ENCODE data around the gene ZNF618. TPM values are rescaled to one million over a fixed set of nuclear protein-coding genes. Genes with fewer than 3 reads are reported as not detected.

ZNF618 gene
- total RNA-seq, 2 experiments from 2014 or later, result not detected

GRCh38 chr9:114031948-114032840, 156.1 kb downstream of the ZNF618 start:
- no peak overlapping the region for H3K4me3 ChIP-seq (ENCODE audit: low read depth, low read length, poor library complexity, severe bottlenecking)
- TF ChIP-seq CTCF (conservative IDR thresholded peaks at IDR 0.05; ENCODE audit: low read length) (no peak), EZH2phosphoT487 (IDR thresholded peaks at IDR 0.05; ENCODE audit: borderline replicate concordance, low read depth, low read length) (no peak)
- DNase-seq (ENCODE audit: low spot score), result no peak
- no peak overlapping the region for H2AFZ ChIP-seq (ENCODE audit: low read length)
- no peak overlapping the region for H3K4me2 ChIP-seq (ENCODE audit: low read length)
- BruUV-seq (replicated peaks), result no TSS peak
- CTCF ChIA-PET (ENCODE audit: unreplicated experiment), result no interaction called here
- no peaks in the 10 kb centered on the region for H3K4me1 ChIP-seq (ENCODE audit: insufficient read depth, low read length, poor library complexity, severe bottlenecking)
- POLR2A ChIA-PET, result no interaction called here
- H3K27ac ChIP-seq (ENCODE audit: low read depth, low read length, poor library complexity, severe bottlenecking), result no peak overlapping the region
- no peaks in the 10 kb centered on the region for H3K79me2 ChIP-seq (ENCODE audit: insufficient read depth, low read depth, low read length)
- intact Hi-C loops (cut with micrococcal nuclease; ENCODE audit: unreplicated experiment), result no loop called here
- no peaks in the 10 kb centered on the region for H4K20me1 ChIP-seq (ENCODE audit: insufficient read depth, low read length)
- H3K9me3 ChIP-seq (ENCODE audit: low read length), result no peaks in the 10 kb centered on the region
- no peaks in the 10 kb centered on the region for H3K9me2 ChIP-seq (ENCODE audit: insufficient read depth, low read length)
- H3K36me3 ChIP-seq (ENCODE audit: insufficient read depth, low read length), result no peaks in the 10 kb centered on the region

GRCh38 chr9:114033397-114034103, 157.4 kb downstream of the ZNF618 start:
- ChIA-PET POLR2A (no interaction called here), CTCF (ENCODE audit: unreplicated experiment) (no interaction called here)
- DNase-seq (ENCODE audit: low spot score), result peak; percentile 3
- no peak overlapping the region for H3K27ac ChIP-seq (ENCODE audit: low read depth, low read length, poor library complexity, severe bottlenecking)
- H3K9me2 ChIP-seq (ENCODE audit: insufficient read depth, low read length), result no peaks in the 10 kb centered on the region
- no peaks in the 10 kb centered on the region for H3K9me3 ChIP-seq (ENCODE audit: low read length)
- no TSS peak for BruUV-seq (replicated peaks)
- no peak overlapping the region for H3K4me2 ChIP-seq (ENCODE audit: low read length)
- H2AFZ ChIP-seq (ENCODE audit: low read length), result no peak overlapping the region
- no peaks in the 10 kb centered on the region for H3K79me2 ChIP-seq (ENCODE audit: insufficient read depth, low read depth, low read length)
- no peaks in the 10 kb centered on the region for H4K20me1 ChIP-seq (ENCODE audit: insufficient read depth, low read length)
- intact Hi-C loops (cut with micrococcal nuclease; ENCODE audit: unreplicated experiment), result no loop called here
- no peaks in the 10 kb centered on the region for H3K36me3 ChIP-seq (ENCODE audit: insufficient read depth, low read length)
- TF ChIP-seq EZH2phosphoT487 (IDR thresholded peaks at IDR 0.05; ENCODE audit: borderline replicate concordance, low read depth, low read length), result no peak
- TF ChIP-seq CTCF (conservative IDR thresholded peaks at IDR 0.05; ENCODE audit: low read length), result peak; percentile 54
- no peak overlapping the region for H3K4me3 ChIP-seq (ENCODE audit: low read depth, low read length, poor library complexity, severe bottlenecking)
- H3K4me1 ChIP-seq (ENCODE audit: insufficient read depth, low read length, poor library complexity, severe bottlenecking), result no peaks in the 10 kb centered on the region

- Histone ChIP-seq H3K79me2 (ENCODE audit: insufficient read depth, low read depth, low read length) (no peaks in the 10 kb centered on the region), H2AFZ (ENCODE audit: low read length) (no peak overlapping the region), H3K9me3 (ENCODE audit: low read length) (no peaks in the 10 kb centered on the region), H4K20me1 (ENCODE audit: insufficient read depth, low read length) (no peaks in the 10 kb centered on the region), H3K36me3 (ENCODE audit: insufficient read depth, low read length) (no peaks in the 10 kb centered on the region), H3K27ac (ENCODE audit: low read depth, low read length, poor library complexity, severe bottlenecking) (no peak overlapping the region), H3K4me3 (ENCODE audit: low read depth, low read length, poor library complexity, severe bottlenecking) (no peak overlapping the region), H3K4me2 (ENCODE audit: low read length) (no peak overlapping the region), H3K9me2 (ENCODE audit: insufficient read depth, low read length) (no peaks in the 10 kb centered on the region), H3K4me1 (ENCODE audit: insufficient read depth, low read length, poor library complexity, severe bottlenecking) (no peaks in the 10 kb centered on the region)
- no TSS peak for BruUV-seq (replicated peaks)
- intact Hi-C loops (cut with micrococcal nuclease; ENCODE audit: unreplicated experiment), result no loop called here
- POLR2A ChIA-PET, result no interaction called here
- no peak for TF ChIP-seq EZH2phosphoT487 (IDR thresholded peaks at IDR 0.05; ENCODE audit: borderline replicate concordance, low read depth, low read length)
- TF ChIP-seq CTCF (conservative IDR thresholded peaks at IDR 0.05; ENCODE audit: low read length), result no peak
- CTCF ChIA-PET (ENCODE audit: unreplicated experiment), result no interaction called here
- no peak for DNase-seq (ENCODE audit: low spot score)
These were observed 158.1 kb downstream of the ZNF618 start for GRCh38 chr9:114034196-114034595.
